ENCODE measurements around the gene ASB1.

The ASB1 gene

DNA sequence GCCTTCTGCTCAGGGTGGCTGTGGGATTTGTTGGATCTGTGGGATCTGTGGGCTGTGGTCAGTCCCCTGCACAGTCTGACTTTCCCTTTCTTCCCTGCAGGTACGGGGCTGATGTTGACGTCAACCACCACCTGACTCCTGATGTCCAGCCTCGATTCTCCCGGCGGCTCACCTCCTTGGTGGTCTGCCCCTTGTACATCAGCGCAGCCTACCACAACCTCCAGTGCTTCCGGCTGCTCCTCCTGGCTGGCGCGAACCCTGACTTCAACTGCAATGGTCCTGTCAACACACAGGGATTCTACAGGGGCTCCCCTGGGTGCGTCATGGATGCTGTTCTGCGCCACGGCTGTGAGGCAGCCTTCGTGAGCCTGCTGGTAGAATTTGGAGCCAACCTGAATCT lies 17.5 kb downstream of the ASB1 start:
- Histone ChIP-seq H2AFZ (ENCODE audit: low read depth, low read length, severe bottlenecking) (no peak overlapping the region), H3K27ac (ENCODE audit: low read depth, low read length) (no peak overlapping the region), H3K4me2 (ENCODE audit: low read depth, low read length, poor library complexity, severe bottlenecking) (no peak overlapping the region), H3K9ac (ENCODE audit: low read length) (no peak overlapping the region), H4K20me1 (ENCODE audit: low read depth, low read length) (peaks cover 17% of the 10 kb centered on the region), H3K9me3 (ENCODE audit: insufficient read depth, low read length) (no peaks in the 10 kb centered on the region), H3K4me3 (ENCODE audit: insufficient read depth, low read length, poor library complexity, severe bottlenecking) (no peak overlapping the region), H3K36me3 (ENCODE audit: low read length) (peaks cover 4% of the 10 kb centered on the region; the same call in 1 of the 2 replicates), H3K79me2 (ENCODE audit: insufficient read depth, low read length) (peaks cover 42% of the 10 kb centered on the region), H3K27me3 (ENCODE audit: low read length) (no peaks in the 10 kb centered on the region), H3K9me2 (replicated peaks; ENCODE audit: insufficient read depth, low read length) (no peaks in the 10 kb centered on the region), H3F3A (ENCODE audit: insufficient read depth) (no peaks in the 10 kb centered on the region)
- TF ChIP-seq, protein P1, sequence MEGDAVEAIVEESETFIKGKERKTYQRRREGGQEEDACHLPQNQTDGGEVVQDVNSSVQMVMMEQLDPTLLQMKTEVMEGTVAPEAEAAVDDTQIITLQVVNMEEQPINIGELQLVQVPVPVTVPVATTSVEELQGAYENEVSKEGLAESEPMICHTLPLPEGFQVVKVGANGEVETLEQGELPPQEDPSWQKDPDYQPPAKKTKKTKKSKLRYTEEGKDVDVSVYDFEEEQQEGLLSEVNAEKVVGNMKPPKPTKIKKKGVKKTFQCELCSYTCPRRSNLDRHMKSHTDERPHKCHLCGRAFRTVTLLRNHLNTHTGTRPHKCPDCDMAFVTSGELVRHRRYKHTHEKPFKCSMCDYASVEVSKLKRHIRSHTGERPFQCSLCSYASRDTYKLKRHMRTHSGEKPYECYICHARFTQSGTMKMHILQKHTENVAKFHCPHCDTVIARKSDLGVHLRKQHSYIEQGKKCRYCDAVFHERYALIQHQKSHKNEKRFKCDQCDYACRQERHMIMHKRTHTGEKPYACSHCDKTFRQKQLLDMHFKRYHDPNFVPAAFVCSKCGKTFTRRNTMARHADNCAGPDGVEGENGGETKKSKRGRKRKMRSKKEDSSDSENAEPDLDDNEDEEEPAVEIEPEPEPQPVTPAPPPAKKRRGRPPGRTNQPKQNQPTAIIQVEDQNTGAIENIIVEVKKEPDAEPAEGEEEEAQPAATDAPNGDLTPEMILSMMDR (IDR thresholded peaks at IDR 0.05; ENCODE audit: insufficient read depth, low read length, poor library complexity, severe bottlenecking) = no peak
- no peak for TF ChIP-seq EZH2phosphoT487 (conservative IDR thresholded peaks at IDR 0.05; ENCODE audit: low read length)

DNA sequence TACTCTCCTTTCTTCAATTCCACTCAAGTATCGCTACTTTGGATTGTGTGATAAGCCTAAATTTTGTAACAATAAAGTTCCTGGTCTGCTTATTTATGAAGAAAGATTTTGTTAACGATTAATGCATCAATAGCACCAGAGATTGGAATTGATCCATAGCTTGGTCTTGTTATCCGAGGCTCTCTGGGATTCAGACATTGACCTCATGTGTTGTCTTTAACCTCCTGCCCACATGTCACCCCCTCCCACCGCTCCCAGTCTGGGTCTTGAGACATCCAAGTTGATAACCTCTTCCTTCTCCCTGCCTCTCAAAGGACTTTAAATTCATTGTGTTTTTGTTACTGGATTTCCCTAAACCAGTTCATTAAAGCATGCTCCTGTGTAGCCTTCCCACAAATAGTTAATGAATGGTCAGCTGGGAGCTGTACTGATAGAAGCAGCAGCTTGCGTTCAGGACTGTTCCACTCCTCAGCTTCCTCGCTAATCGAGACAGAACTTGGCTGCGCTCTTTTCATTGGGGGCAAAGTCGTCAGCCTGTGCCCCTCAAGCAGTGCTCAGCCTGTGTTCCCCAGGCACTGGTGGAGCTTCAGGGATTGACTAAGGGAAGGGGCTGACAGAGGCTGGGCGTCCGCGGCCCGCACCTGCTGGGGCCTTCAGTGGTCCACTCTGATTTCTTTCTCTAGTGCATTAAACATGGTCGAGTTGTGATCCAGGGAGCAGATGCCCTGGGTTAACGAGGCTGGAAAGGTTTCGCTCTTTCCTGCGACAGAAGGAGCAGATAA lies 18.9 kb downstream of the ASB1 start:
- Histone ChIP-seq H3K4me3 (ENCODE audit: insufficient read depth, low read length, poor library complexity, severe bottlenecking) (no peak overlapping the region), H3K9me2 (replicated peaks; ENCODE audit: insufficient read depth, low read length) (no peaks in the 10 kb centered on the region), H3K36me3 (ENCODE audit: low read length) (peaks cover 4% of the 10 kb centered on the region; the same call in 1 of the 2 replicates), H3K9me3 (ENCODE audit: insufficient read depth, low read length) (no peaks in the 10 kb centered on the region), H3K4me2 (ENCODE audit: low read depth, low read length, poor library complexity, severe bottlenecking) (no peak overlapping the region), H3K27ac (ENCODE audit: low read depth, low read length) (no peak overlapping the region), H2AFZ (ENCODE audit: low read depth, low read length, severe bottlenecking) (no peak overlapping the region), H3F3A (ENCODE audit: insufficient read depth) (no peaks in the 10 kb centered on the region), H3K27me3 (ENCODE audit: low read length) (no peaks in the 10 kb centered on the region), H3K79me2 (ENCODE audit: insufficient read depth, low read length) (peaks cover 28% of the 10 kb centered on the region), H3K9ac (ENCODE audit: low read length) (no peak overlapping the region), H4K20me1 (ENCODE audit: low read depth, low read length) (peaks cover 9% of the 10 kb centered on the region)
- TF ChIP-seq, protein P1 (IDR thresholded peaks at IDR 0.05; ENCODE audit: insufficient read depth, low read length, poor library complexity, severe bottlenecking) = no peak
- TF ChIP-seq EZH2phosphoT487 (conservative IDR thresholded peaks at IDR 0.05; ENCODE audit: low read length) = no peak

DNA sequence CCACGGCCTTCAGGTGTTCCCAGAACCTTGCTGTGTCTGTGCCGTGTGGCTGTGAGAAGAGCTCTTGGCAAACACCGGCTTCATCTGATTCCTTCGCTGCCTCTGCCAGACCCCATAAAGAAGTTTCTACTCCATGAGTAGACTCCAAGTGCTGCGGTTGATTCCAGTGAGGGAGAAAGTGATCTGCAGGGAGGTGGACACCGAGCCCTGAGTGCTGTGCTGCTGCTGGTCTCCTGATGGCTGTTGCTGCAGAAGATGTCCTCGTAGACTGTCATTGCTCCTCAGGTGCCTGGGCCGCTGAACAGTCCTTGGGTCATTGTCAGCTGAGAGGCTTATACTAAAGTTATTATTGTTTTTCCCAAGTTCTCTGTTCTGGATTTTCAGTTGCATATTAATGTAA lies 19.6 kb downstream of the ASB1 start:
- peaks cover 7% of the 10 kb centered on the region; the same call in 1 of the 2 replicates for H3K36me3 ChIP-seq (ENCODE audit: low read length)
- no peaks in the 10 kb centered on the region for H3K27me3 ChIP-seq (ENCODE audit: low read length)
- H4K20me1 ChIP-seq (ENCODE audit: low read depth, low read length) = peaks cover 9% of the 10 kb centered on the region
- H3K27ac ChIP-seq (ENCODE audit: low read depth, low read length) = no peak overlapping the region
- no peak overlapping the region for H2AFZ ChIP-seq (ENCODE audit: low read depth, low read length, severe bottlenecking)
- H3K4me3 ChIP-seq (ENCODE audit: insufficient read depth, low read length, poor library complexity, severe bottlenecking) = no peak overlapping the region
- H3K4me2 ChIP-seq (ENCODE audit: low read depth, low read length, poor library complexity, severe bottlenecking) = no peak overlapping the region
- H3K79me2 ChIP-seq (ENCODE audit: insufficient read depth, low read length) = peaks cover 22% of the 10 kb centered on the region
- TF ChIP-seq EZH2phosphoT487 (conservative IDR thresholded peaks at IDR 0.05; ENCODE audit: low read length) = no peak
- TF ChIP-seq, protein P1 (IDR thresholded peaks at IDR 0.05; ENCODE audit: insufficient read depth, low read length, poor library complexity, severe bottlenecking) = no peak
- H3K9me2 ChIP-seq (replicated peaks; ENCODE audit: insufficient read depth, low read length) = no peaks in the 10 kb centered on the region
- H3F3A ChIP-seq (ENCODE audit: insufficient read depth) = no peaks in the 10 kb centered on the region
- H3K9ac ChIP-seq (ENCODE audit: low read length) = no peak overlapping the region
- H3K9me3 ChIP-seq (ENCODE audit: insufficient read depth, low read length) = no peaks in the 10 kb centered on the region

Measured in SU-DHL-6 (cell line).